GM12878 (cell line): ENCODE measurements around the gene EVA1A. TPM values are rescaled to one million over a fixed set of nuclear protein-coding genes. Genes with fewer than 3 reads are reported as not detected.

Experiments
- ATAC-seq: fragments of 200-7000 bp; cut with Tn5 transposase; 3 replicates; pipeline ENCODE4 v1.9.1; 2020; ENCODE audit warnings: mild to moderate bottlenecking, moderate library complexity
- BruUV-seq: library from RNA; stranded (reverse); fragments of 400-500 nt; replicated peaks from 2 replicates; lab custom pipeline; 2021; lab: Mats Ljungman, UMichigan
- CTCF ChIA-PET: fragments of 300-600 bp; sonication (Branson Sonifier 250); formaldehyde crosslinking; extraction: SDS; loops from one replicate; lab custom pipeline; 2021; ENCODE audit warnings: inconsistent platforms; lab: Yijun Ruan, JAX
- POLR2A ChIA-PET: fragments of 350-600 bp; formaldehyde crosslinking; extraction: SDS; loops from one replicate; lab custom pipeline; 2021; ENCODE audit warnings: inconsistent platforms; lab: Charles Lee
- RAD21 ChIA-PET: fragments of 300-600 bp; sonication (Branson Sonifier 250); formaldehyde crosslinking; loops from one replicate; lab custom pipeline; 2023; ENCODE audit warnings: antibody characterized with exemption; ENCODE audit not compliant: unreplicated experiment; lab: Charles Lee
- SMC1A ChIA-PET: fragments of 300-600 bp; sonication (Branson Sonifier 250); formaldehyde crosslinking; loops from one replicate; lab custom pipeline; 2023; ENCODE audit not compliant: unreplicated experiment, uncharacterized antibody; lab: Charles Lee
- DNase-seq: peaks from one replicate; pipeline ENCODE4 v3.0.0-alpha.2; 2011; ENCODE audit warnings: low read depth, low spot score
- FAIRE-seq: peaks from 3 replicates; lab custom pipeline; 2011; peaks lifted over from hg19 to GRCh38; lab: Jason Lieb, UNC
- H2AFZ ChIP-seq: 2 replicates; pipeline ENCODE4 v1.6.0; 2011; ENCODE audit warnings: low read depth, low read length, control low read depth; ENCODE audit not compliant: control insufficient read depth
- H3K27ac ChIP-seq: 2 replicates; pipeline ENCODE4 v1.5.1; 2011; ENCODE audit warnings: control low read depth; ENCODE audit not compliant: control insufficient read depth, insufficient read depth
- H3K27me3 ChIP-seq, 2 experiments: replicated peaks in 1 of 2; 2 replicates each; pipeline versions ENCODE4 v1.6.0 to v1.6.1; 2011; ENCODE audit warnings: low read length in 1 of 2; ENCODE audit not compliant: control insufficient read depth in 2 of 2, insufficient read depth in 2 of 2
- H3K36me3 ChIP-seq, 2 experiments: 2 replicates each; pipeline ENCODE4 v1.5.1; 2011; ENCODE audit warnings: low read length in 1 of 2; ENCODE audit not compliant: control insufficient read depth in 2 of 2, insufficient read depth in 2 of 2
- H3K4me1 ChIP-seq: 2 replicates; pipeline ENCODE4 v1.6.1; 2011; ENCODE audit warnings: mild to moderate bottlenecking, low read length, moderate library complexity, mixed read lengths; ENCODE audit not compliant: control insufficient read depth, insufficient read depth
- H3K4me2 ChIP-seq: 2 replicates; pipeline ENCODE4 v1.6.0; 2011; ENCODE audit warnings: control low read depth; ENCODE audit not compliant: control insufficient read depth, insufficient read depth
- H3K4me3 ChIP-seq: fragments of 200-600 bp; sonication (generic); 2 replicates; pipeline ENCODE4 v1.5.1; 2016
- H3K79me2 ChIP-seq: 2 replicates; pipeline ENCODE4 v1.6.0; 2011; ENCODE audit warnings: low read length; ENCODE audit not compliant: control insufficient read depth, insufficient read depth
- H3K9ac ChIP-seq: 2 replicates; pipeline ENCODE4 v1.8.0; 2011; ENCODE audit warnings: low read length, control low read depth, mixed read lengths; ENCODE audit not compliant: control insufficient read depth, insufficient read depth
- H3K9me3 ChIP-seq: replicated peaks from 3 replicates; pipeline ENCODE4 v1.5.1; 2011; ENCODE audit warnings: mild to moderate bottlenecking, low read length; ENCODE audit not compliant: control insufficient read depth, insufficient read depth
- H4K20me1 ChIP-seq: 2 replicates; pipeline ENCODE4 v1.6.0; 2011; ENCODE audit not compliant: control insufficient read depth, insufficient read depth
- CEBPB ChIP-seq, 2 experiments: fragments of 150-350 bp in 1 of 2; IDR thresholded peaks; 2 replicates each; pipeline ENCODE4 v1.6.1; 2012 to 2014; ENCODE audit warnings: low read depth in 2 of 2, low read length in 2 of 2, borderline replicate concordance in 1 of 2, inconsistent platforms in 1 of 2
- EP300 ChIP-seq, 2 experiments: fragments of 150-350 bp in 1 of 2; IDR thresholded peaks; 2 replicates each; pipeline ENCODE4 v1.6.1; 2011 to 2012; ENCODE audit warnings: low read depth in 2 of 2, low read length in 2 of 2, borderline replicate concordance in 1 of 2, improper control_type of control experiment in 1 of 2, inconsistent platforms in 1 of 2; ENCODE audit not compliant: control insufficient read depth in 1 of 2
- ESRRA ChIP-seq: IDR thresholded peaks from 2 replicates; pipeline ENCODE4 v1.6.1; 2012; ENCODE audit warnings: mild to moderate bottlenecking, low read length, improper control_type of control experiment
- IKZF1 ChIP-seq: fragments of 450-650 bp; conservative IDR thresholded peaks from 2 replicates; pipeline ENCODE4 v1.6.1; 2017; ENCODE audit warnings: antibody characterized with exemption, mild to moderate bottlenecking
- IKZF2 ChIP-seq, 2 experiments: fragments of 450-650 bp; IDR thresholded peaks; 2 replicates each; pipeline ENCODE4 v1.6.1; 2017; ENCODE audit warnings: mild to moderate bottlenecking in 2 of 2, moderate library complexity in 2 of 2
- KLF5 ChIP-seq: fragments of 450-650 bp; IDR thresholded peaks from 2 replicates; pipeline ENCODE4 v1.6.1; 2014; ENCODE audit warnings: mild to moderate bottlenecking; ENCODE audit not compliant: partially characterized antibody
- MTA2 ChIP-seq: fragments of 450-650 bp; IDR thresholded peaks from 2 replicates; pipeline ENCODE4 v1.6.1; 2016; ENCODE audit warnings: low read depth, mild to moderate bottlenecking, moderate library complexity
- NR2F1 ChIP-seq: fragments of 450-650 bp; conservative IDR thresholded peaks from 2 replicates; pipeline ENCODE4 v1.6.1; 2017; ENCODE audit warnings: mild to moderate bottlenecking
- PAX5 ChIP-seq: IDR thresholded peaks from 2 replicates; pipeline ENCODE4 v1.6.1; 2011; ENCODE audit warnings: low read depth, low read length, borderline replicate concordance
- RAD21 ChIP-seq: IDR thresholded peaks from 2 replicates; pipeline ENCODE4 v1.6.1; 2011; ENCODE audit warnings: mild to moderate bottlenecking, low read depth, low read length, moderate library complexity; ENCODE audit not compliant: insufficient read depth
- RUNX3 ChIP-seq: IDR thresholded peaks from 2 replicates; pipeline ENCODE4 v1.6.1; 2012; ENCODE audit warnings: low read length, inconsistent platforms
- SP1 ChIP-seq: IDR thresholded peaks from one replicate; pipeline ENCODE4 v1.6.1; 2011; ENCODE audit warnings: low read depth, low read length
- STAT3 ChIP-seq: IDR thresholded peaks from 2 replicates; pipeline ENCODE4 v1.6.1; 2011; ENCODE audit warnings: low read depth, low read length, improper control_type of control experiment
- TBL1XR1 ChIP-seq: IDR thresholded peaks from 2 replicates; pipeline ENCODE4 v1.6.1; 2012; ENCODE audit warnings: low read depth, low read length, improper control_type of control experiment
- ZNF207 ChIP-seq: fragments of 450-650 bp; IDR thresholded peaks from 2 replicates; pipeline ENCODE4 v1.6.1; 2014; ENCODE audit warnings: antibody characterized with exemption, mild to moderate bottlenecking, borderline replicate concordance
- ZNF274 ChIP-seq: IDR thresholded peaks from one replicate; pipeline ENCODE4 v1.8.0; 2011; ENCODE audit not compliant: insufficient read length, insufficient read depth
- ZZZ3 ChIP-seq: IDR thresholded peaks from 2 replicates; pipeline ENCODE4 v1.6.1; 2011; ENCODE audit warnings: low read depth; ENCODE audit not compliant: control insufficient read depth, insufficient read length
- WGBS: methylation state at CpG from one replicate; pipeline ENCODE4 v1.1.6; 2016; ENCODE audit warnings: low lambda C conversion rate; ENCODE audit not compliant: insufficient replicate concordance, insufficient coverage; ENCODE audit errors: missing lambda C conversion rate; 5-methylcytosine and 5-hydroxymethylcytosine counted together
- in situ Hi-C: fragments of 300-500 bp; cut with MboI; formaldehyde crosslinking; loops from 9 replicates; pipeline ENCODE4 v1.14.3; 2018; ENCODE audit warnings: mixed read lengths
- intact Hi-C: fragments of 100-400 bp; cut with micrococcal nuclease; formaldehyde crosslinking; loops from one replicate; pipeline ENCODE4 v1.14.2; 2022; ENCODE audit not compliant: unreplicated experiment
- polyA plus RNA-seq, 11 experiments: library from polyadenylated mRNA; depleted of rRNA in 4 of 11; unstranded in 6 of 11; stranded (reverse) in 5 of 11; fragments of >200 nt; fragmentation: Nextera tagmentation in 4 of 11; fragmentation: Illumina TruSeq in 1 of 11; extraction: Ambion mirVana in 4 of 11; extraction: Trizol in 1 of 11; gene quantifications; 1 replicate in 1 of 11; 2 replicates in 10 of 11; pipeline versions ENCODE4 v1.2.1 to v1.2.3, GENCODE V29; 2011 to 2016; ENCODE audit warnings: inconsistent platforms in 2 of 11, missing spikeins in 2 of 11, low read depth in 1 of 11
- total RNA-seq, 4 experiments: library from RNA; depleted of rRNA in 3 of 4; stranded (reverse); fragments of >200 nt in 3 of 4; fragmentation: Illumina TruSeq in 1 of 4; extraction: Trizol in 1 of 4; gene quantifications; 2 replicates each; pipeline versions ENCODE4 v1.2.1 to v1.2.3, GENCODE V29; 2013 to 2021
- TF ChIP-seq, protein P1 (sequence below): IDR thresholded peaks from 2 replicates; pipeline ENCODE4 v1.6.1; 2012; ENCODE audit warnings: low read depth, low read length, improper control_type of control experiment
- TF ChIP-seq, protein P2 (sequence below): fragments of 150-350 bp; IDR thresholded peaks from 2 replicates; pipeline ENCODE4 v1.6.1; 2014; ENCODE audit warnings: mild to moderate bottlenecking, low read depth, low read length
- TF ChIP-seq, protein P3 (sequence below): fragments of 450-650 bp; IDR thresholded peaks from 2 replicates; pipeline ENCODE4 v1.6.1; 2017; ENCODE audit warnings: borderline replicate concordance

The EVA1A gene
- total and polyA plus RNA-seq, 10 of the 15 experiments (the other 5 are each of a cell fraction or from before 2014, with no cell fraction given): 0.13 to 1.0 (median 0.34) TPM; not detected in 5

DNA sequence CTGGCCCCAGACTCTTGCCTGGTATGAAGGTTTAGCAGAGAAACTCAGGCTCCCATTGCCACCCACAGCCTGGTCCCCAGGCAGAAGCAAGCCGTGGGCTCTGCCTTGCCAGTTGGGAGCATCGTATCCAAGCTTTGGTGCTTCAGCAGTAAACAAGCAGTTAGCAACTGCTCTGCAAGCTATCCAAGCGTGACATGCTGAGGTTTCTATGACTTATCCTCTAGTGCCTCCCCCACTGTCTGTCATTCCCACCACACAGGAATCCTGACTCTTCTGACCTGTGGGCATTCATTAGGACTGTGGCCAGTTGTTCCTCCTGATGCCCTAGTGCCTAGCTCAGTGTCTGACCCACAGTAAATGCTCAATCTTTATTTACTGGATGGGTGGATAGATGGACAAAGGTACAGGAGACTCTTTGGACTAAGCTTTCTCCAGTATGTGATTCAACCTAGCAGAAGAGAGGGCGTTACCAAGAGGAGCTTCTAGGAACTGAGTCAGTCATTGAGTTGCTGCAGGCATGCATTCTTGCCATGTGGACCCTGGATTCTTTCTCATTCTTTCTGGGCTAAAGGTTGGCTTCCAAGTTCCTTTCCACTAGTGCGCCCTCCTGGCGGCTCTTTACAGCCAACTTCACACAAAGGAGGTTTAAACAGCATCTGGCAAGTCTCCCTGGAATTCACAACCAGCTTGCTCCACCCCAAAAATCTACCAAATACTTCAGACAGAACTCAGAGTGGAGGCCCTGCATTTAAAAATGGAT lies 45.2 kb upstream of the EVA1A start:
- BruUV-seq: no TSS peak
- H3K9me3 ChIP-seq: no peaks in the 10 kb centered on the region
- in situ Hi-C loops: loop anchor here (5.0 to 10.0 kb wide), 4 partner anchors 139 to 911 kb away; no protein-coding TSS in a partner anchor
- RAD21 ChIA-PET: interaction anchor here (0.9 to 3.1 kb wide), 6 partner anchors 59 to 686 kb away, joined by 3 to 19 read pairs (median 3); partner anchors contain the start of gene TACR1
- no peaks in the 10 kb centered on the region for H3K36me3 ChIP-seq
- H3K79me2 ChIP-seq: no peaks in the 10 kb centered on the region
- no peak overlapping the region for H3K27ac ChIP-seq
- H3K9ac ChIP-seq: no peak overlapping the region
- POLR2A ChIA-PET: no interaction called here
- 0 out of 2 replicates have a peak, but pooled peaks cover 2% of the 10 kb centered on the region for H3K4me1 ChIP-seq
- no peak overlapping the region for H3K4me2 ChIP-seq
- intact Hi-C loops: loop anchor here (5.0 kb wide), 3 partner anchors 204 to 689 kb away; no protein-coding TSS in a partner anchor
- H3K4me3 ChIP-seq: no peak overlapping the region
- 26% methylated on average over 6 of the region's 6 CpGs for WGBS
- no peak overlapping the region for H2AFZ ChIP-seq
- SMC1A ChIA-PET: interaction anchor here (0.6 to 3.4 kb wide), 15 partner anchors 10 to 925 kb away, joined by 3 to 13 read pairs (median 4); no protein-coding TSS in a partner anchor
- no peaks in the 10 kb centered on the region for H3K27me3 ChIP-seq
- ATAC-seq (no peak), DNase-seq (no peak), FAIRE-seq (peak; percentile 59)
- H4K20me1 ChIP-seq: no peaks in the 10 kb centered on the region
- CTCF ChIA-PET: interaction anchor here (0.6 to 2.3 kb wide), 14 partner anchors 10 to 1100 kb away, joined by 3 to 15 read pairs (median 4); no protein-coding TSS in a partner anchor
- TF ChIP-seq, protein P1, sequence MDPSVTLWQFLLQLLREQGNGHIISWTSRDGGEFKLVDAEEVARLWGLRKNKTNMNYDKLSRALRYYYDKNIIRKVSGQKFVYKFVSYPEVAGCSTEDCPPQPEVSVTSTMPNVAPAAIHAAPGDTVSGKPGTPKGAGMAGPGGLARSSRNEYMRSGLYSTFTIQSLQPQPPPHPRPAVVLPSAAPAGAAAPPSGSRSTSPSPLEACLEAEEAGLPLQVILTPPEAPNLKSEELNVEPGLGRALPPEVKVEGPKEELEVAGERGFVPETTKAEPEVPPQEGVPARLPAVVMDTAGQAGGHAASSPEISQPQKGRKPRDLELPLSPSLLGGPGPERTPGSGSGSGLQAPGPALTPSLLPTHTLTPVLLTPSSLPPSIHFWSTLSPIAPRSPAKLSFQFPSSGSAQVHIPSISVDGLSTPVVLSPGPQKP: no peak
- TF ChIP-seq, protein P2, sequence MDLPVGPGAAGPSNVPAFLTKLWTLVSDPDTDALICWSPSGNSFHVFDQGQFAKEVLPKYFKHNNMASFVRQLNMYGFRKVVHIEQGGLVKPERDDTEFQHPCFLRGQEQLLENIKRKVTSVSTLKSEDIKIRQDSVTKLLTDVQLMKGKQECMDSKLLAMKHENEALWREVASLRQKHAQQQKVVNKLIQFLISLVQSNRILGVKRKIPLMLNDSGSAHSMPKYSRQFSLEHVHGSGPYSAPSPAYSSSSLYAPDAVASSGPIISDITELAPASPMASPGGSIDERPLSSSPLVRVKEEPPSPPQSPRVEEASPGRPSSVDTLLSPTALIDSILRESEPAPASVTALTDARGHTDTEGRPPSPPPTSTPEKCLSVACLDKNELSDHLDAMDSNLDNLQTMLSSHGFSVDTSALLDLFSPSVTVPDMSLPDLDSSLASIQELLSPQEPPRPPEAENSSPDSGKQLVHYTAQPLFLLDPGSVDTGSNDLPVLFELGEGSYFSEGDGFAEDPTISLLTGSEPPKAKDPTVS: no peak
- TF ChIP-seq RUNX3: peak; percentile 28; the same call in 1 of the 2 replicates
- no peak for TF ChIP-seq ZZZ3
- TF ChIP-seq ZNF274: no peak
- no peak for TF ChIP-seq SP1
- TF ChIP-seq ZNF207: no peak
- no peak for TF ChIP-seq NR2F1
- no peak for TF ChIP-seq EP300 (IDR thresholded peaks at IDR 0.05; ENCODE audit: borderline replicate concordance in 1 of 2, control insufficient read depth in 1 of 2, low read depth in 2 of 2, low read length in 2 of 2)
- no peak for TF ChIP-seq MTA2
- TF ChIP-seq CEBPB (IDR thresholded peaks at IDR 0.05; ENCODE audit: borderline replicate concordance in 1 of 2, low read depth in 2 of 2, low read length in 2 of 2): no peak
- TF ChIP-seq KLF5: no peak
- TF ChIP-seq, protein P3, sequence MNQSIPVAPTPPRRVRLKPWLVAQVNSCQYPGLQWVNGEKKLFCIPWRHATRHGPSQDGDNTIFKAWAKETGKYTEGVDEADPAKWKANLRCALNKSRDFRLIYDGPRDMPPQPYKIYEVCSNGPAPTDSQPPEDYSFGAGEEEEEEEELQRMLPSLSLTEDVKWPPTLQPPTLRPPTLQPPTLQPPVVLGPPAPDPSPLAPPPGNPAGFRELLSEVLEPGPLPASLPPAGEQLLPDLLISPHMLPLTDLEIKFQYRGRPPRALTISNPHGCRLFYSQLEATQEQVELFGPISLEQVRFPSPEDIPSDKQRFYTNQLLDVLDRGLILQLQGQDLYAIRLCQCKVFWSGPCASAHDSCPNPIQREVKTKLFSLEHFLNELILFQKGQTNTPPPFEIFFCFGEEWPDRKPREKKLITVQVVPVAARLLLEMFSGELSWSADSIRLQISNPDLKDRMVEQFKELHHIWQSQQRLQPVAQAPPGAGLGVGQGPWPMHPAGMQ: no peak
- TF ChIP-seq IKZF1: 0 out of 2 replicates have a peak, but pooled peaks have one; percentile 16
- TF ChIP-seq ESRRA: no peak
- peak; percentile 95 for TF ChIP-seq PAX5
- TF ChIP-seq RAD21: no peak
- no peak for TF ChIP-seq TBL1XR1
- TF ChIP-seq STAT3: no peak
- TF ChIP-seq IKZF2 (IDR thresholded peaks at IDR 0.05): peak in 1 of 2 experiments; percentile 18; a peak in 1 of 4 replicates
